OCI-LY3 (cell line): ENCODE measurements around the gene NACA2.
"Not testable (repeated sequence)": the region's sequence is repeated elsewhere in the genome, so short reads cannot be mapped to it uniquely, and the experiment has no call there.

Source experiments
- H2AFZ ChIP-seq: fragments of 200-600, 300-600 bp; shearing (Covaris generic); 2 replicates; pipeline ENCODE4 v1.6.0; 2014; ENCODE audit warnings: antibody characterized with exemption, low read depth, low read length
- H3K27ac ChIP-seq: fragments of 200-600, 300-600 bp; sonication (generic); 2 replicates; pipeline ENCODE4 v1.5.1; 2014; ENCODE audit warnings: mild to moderate bottlenecking, low read length, moderate library complexity, mixed read lengths
- H3K27me3 ChIP-seq: fragments of 200-600, 300-600 bp; sonication (generic); 2 replicates; pipeline ENCODE4 v1.6.1; 2014; ENCODE audit warnings: low read depth, low read length, mixed read lengths
- H3K36me3 ChIP-seq: fragments of 200-600, 300-600 bp; sonication (generic); replicated peaks from 2 replicates; pipeline ENCODE3; 2014; ENCODE audit warnings: low read depth, low read length, mixed read lengths
- H3K4me1 ChIP-seq: fragments of 300-600, 200-600 bp; sonication (generic); 2 replicates; pipeline ENCODE4 v1.6.1; 2014; ENCODE audit warnings: low read length, mixed read lengths
- H3K4me2 ChIP-seq: fragments of 200-600, 300-600 bp; sonication (generic); 2 replicates; pipeline ENCODE4 v1.6.1; 2014; ENCODE audit warnings: low read length, mixed read lengths
- H3K4me3 ChIP-seq: fragments of 300-600, 200-600 bp; sonication (generic); 2 replicates; pipeline ENCODE4 v1.5.1; 2014; ENCODE audit warnings: antibody characterized with exemption, mild to moderate bottlenecking, low read length, moderate library complexity
- H3K79me2 ChIP-seq: fragments of 300-600, 200-600 bp; shearing (Covaris generic); 2 replicates; pipeline ENCODE4 v1.6.1; 2014; ENCODE audit warnings: mild to moderate bottlenecking, low read length, mixed read lengths
- H3K9ac ChIP-seq: fragments of 300-600, 200-600 bp; shearing (Covaris generic); 2 replicates; pipeline ENCODE4 v1.6.0; 2014; ENCODE audit warnings: mild to moderate bottlenecking, low read length, moderate library complexity
- H3K9me3 ChIP-seq: fragments of 200-600, 300-600 bp; shearing (Covaris generic); 2 replicates; pipeline ENCODE4 v1.6.1; 2014; ENCODE audit warnings: low read length, mixed read lengths; ENCODE audit not compliant: insufficient read depth
- H4K20me1 ChIP-seq: fragments of 200-600, 300-600 bp; sonication (generic); 2 replicates; pipeline ENCODE4 v1.6.1; 2016; ENCODE audit warnings: low read length, mixed read lengths; ENCODE audit not compliant: insufficient read depth
- CTCF ChIP-seq: fragments of 200-600, 300-600 bp; sonication (generic); IDR thresholded peaks from 2 replicates; pipeline ENCODE4 v1.5.1; 2014; ENCODE audit warnings: antibody characterized with exemption, low read length, low read depth
- EZH2phosphoT487 ChIP-seq: fragments of 200-600 bp; shearing (Covaris generic); IDR thresholded peaks from 2 replicates; pipeline ENCODE4 v1.6.1; 2018; ENCODE audit warnings: antibody characterized with exemption, mixed run types, low read depth

Gene NACA2

DNA sequence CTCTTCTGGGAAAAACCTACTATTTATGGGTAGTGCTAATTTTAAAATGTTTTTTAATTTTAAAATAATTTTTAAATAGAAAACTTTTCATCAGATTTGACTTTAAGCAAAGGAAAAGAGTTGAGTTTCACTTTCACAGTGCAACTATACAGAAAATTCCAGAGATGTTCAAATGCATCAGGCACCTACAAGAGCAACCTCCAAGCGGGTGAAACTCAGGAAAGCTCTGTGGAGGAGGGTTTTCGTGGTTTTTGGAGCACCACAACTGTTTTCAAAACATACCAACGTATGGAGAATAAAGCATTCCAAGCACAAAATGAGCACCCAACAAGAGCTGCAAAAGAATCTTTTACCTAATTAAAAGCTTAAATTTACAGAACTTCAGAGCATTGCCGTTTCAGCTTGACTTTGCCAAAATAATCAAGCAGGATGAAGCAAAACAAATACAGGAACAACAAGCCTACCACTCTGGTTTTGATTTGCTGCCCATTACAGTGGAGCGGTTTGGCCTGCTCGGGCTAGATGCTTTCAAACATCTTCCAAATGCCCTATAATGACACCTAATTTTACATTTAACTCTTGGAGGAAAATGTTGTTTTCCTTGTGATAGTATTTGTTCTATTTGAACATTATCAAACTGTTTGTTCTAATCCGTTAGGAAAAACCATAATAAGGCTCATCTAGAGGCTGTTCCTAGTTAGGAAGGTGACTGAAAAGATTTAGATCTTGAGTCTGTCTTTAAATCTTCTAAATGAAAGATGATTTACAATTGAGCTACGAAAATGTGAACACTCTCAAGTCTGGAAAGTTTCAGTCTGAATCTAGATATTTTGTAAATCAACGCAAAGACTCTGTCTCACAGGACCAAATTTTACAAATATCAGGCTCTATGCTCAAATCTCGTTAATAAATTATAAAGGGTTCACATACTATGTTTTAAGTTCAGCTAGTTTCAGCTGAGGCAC lies 34.5 kb downstream of the NACA2 start:
- TF ChIP-seq EZH2phosphoT487 (no peak), CTCF (no peak)
- no peak overlapping the region for H3K9ac ChIP-seq
- no peaks in the 10 kb centered on the region for H3K9me3 ChIP-seq
- H3K36me3 ChIP-seq = no peaks in the 10 kb centered on the region
- H3K27me3 ChIP-seq = peaks cover 5% of the 10 kb centered on the region; the same call in 1 of the 2 replicates
- H4K20me1 ChIP-seq = no peaks in the 10 kb centered on the region
- H3K4me1 ChIP-seq = no peaks in the 10 kb centered on the region
- H3K27ac ChIP-seq = no peak overlapping the region
- H3K4me3 ChIP-seq = no peak overlapping the region
- no peaks in the 10 kb centered on the region for H3K79me2 ChIP-seq
- no peak overlapping the region for H2AFZ ChIP-seq
- H3K4me2 ChIP-seq = no peak overlapping the region

GRCh38 chr17:61555127-61555566 lies 35.9 kb downstream of the NACA2 start:
- Histone ChIP-seq H3K9ac (no peak overlapping the region), H2AFZ (no peak overlapping the region), H4K20me1 (no peaks in the 10 kb centered on the region), H3K4me2 (no peak overlapping the region), H3K4me3 (no peak overlapping the region), H3K9me3 (no peaks in the 10 kb centered on the region), H3K36me3 (no peaks in the 10 kb centered on the region), H3K27ac (no peak overlapping the region), H3K27me3 (peaks cover 3% of the 10 kb centered on the region; the same call in 1 of the 2 replicates), H3K79me2 (no peaks in the 10 kb centered on the region), H3K4me1 (no peaks in the 10 kb centered on the region)
- TF ChIP-seq CTCF (no peak), EZH2phosphoT487 (no peak)

DNA sequence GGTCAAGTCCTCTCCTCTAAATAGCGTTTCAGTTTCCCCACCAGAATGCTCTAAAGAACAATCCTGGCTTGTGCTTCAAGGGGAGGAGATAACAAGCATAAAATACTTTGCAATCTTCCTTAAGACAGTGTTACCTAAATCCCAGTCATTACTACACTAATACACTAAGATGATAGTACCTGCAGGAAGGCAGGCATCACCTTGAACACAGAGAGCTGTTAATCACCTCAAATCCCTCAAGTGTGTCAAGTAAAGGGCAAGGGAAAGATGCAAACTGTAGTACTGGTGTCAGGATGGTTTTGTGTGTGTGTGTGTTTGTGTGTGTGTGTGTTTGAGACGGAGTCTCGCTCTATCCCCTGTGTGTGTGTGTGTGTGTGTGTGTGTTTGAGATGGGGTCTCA lies 36.8 kb downstream of the NACA2 start:
- H4K20me1 ChIP-seq = no peaks in the 10 kb centered on the region
- no peaks in the 10 kb centered on the region for H3K4me1 ChIP-seq
- no peak overlapping the region for H3K4me3 ChIP-seq
- no peaks in the 10 kb centered on the region for H3K79me2 ChIP-seq
- no peaks in the 10 kb centered on the region for H3K36me3 ChIP-seq
- TF ChIP-seq CTCF (no peak), EZH2phosphoT487 (no peak)
- no peak overlapping the region for H3K4me2 ChIP-seq
- H3K9ac ChIP-seq = no peak overlapping the region
- H3K27ac ChIP-seq = no peak overlapping the region
- no peaks in the 10 kb centered on the region for H3K9me3 ChIP-seq
- H2AFZ ChIP-seq = no peak overlapping the region
- peaks cover 9% of the 10 kb centered on the region; the same call in 1 of the 2 replicates for H3K27me3 ChIP-seq

DNA sequence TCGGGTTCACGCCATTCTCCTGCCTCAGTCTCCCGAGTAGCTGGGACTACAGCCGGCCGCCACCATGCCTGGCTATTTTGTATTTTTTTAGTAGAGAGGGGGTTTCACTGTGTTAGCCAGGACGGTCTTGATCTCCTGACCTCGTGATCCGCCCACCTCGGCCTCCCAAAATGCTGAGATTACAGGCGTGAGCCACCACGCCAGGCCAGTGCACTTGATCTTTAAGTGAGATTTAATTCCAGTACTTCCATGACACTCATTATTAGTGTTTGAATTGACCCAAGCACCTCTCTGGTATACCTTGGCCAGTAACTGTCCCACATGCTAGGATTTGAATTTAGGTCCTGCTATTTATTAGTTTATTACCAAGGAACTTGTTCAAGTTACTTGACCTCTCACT lies 38.5 kb downstream of the NACA2 start:
- H2AFZ ChIP-seq, H3K4me1 ChIP-seq, H3K79me2 ChIP-seq, H3K4me2 ChIP-seq, H4K20me1 ChIP-seq, H3K36me3 ChIP-seq, H3K27ac ChIP-seq, H3K9me3 ChIP-seq, H3K4me3 ChIP-seq, H3K9ac ChIP-seq: not testable (repeated sequence)
- peaks cover 14% of the 10 kb centered on the region; the same call in 1 of the 2 replicates for H3K27me3 ChIP-seq
